ENCODE data around the gene COL11A2.

Gene COL11A2

GRCh38 chr6:33200219-33201146, 8.2 kb upstream of the COL11A2 start, which contains the start of the genes RXRB and SLC39A7:
Gene RXRB, minus strand, starts transcription at chr6:33200665. Its CDS starts 189 bp downstream, at chr6:33200476.
Gene SLC39A7, plus strand, starts transcription at chr6:33200867. Its CDS starts 379 bp downstream, at chr6:33201246.
- peaks cover 32 to 35% of the 10 kb centered on the region in 2 donors for H3K36me3 ChIP-seq (ENCODE audit: control insufficient read depth in 2 of 2, insufficient read depth in 2 of 2, low read length in 2 of 2)
- H3K27me3 ChIP-seq (ENCODE audit: control insufficient read depth in 1 of 2, insufficient read depth in 2 of 2, low read length in 2 of 2) = no peaks in the 10 kb centered on the region
- H3K27ac ChIP-seq (ENCODE audit: low read length) = peak within 1 kb of the TSS; percentile 98
- no peaks in the 10 kb centered on the region for H3K9me3 ChIP-seq (ENCODE audit: control insufficient read depth in 2 of 2, low read length in 2 of 2)
- H3K9ac ChIP-seq (ENCODE audit: low read length in 2 of 2) = peak within 1 kb of the TSS; percentile 96 to 99
- peaks cover 61% of the 10 kb centered on the region for H3K4me1 ChIP-seq (ENCODE audit: control insufficient read depth, insufficient read depth, low read length)
- H3K4me3 ChIP-seq (ENCODE audit: low read length in 2 of 2) = peak within 1 kb of the TSS; percentile 88 to 97

GRCh38 chr6:33199687-33200218, 7.5 kb upstream of the COL11A2 start:
- Histone ChIP-seq H3K4me3 (ENCODE audit: low read length in 2 of 2) (peak overlapping the region; percentile 88 to 97), H3K4me1 (ENCODE audit: control insufficient read depth, insufficient read depth, low read length) (peaks cover 58% of the 10 kb centered on the region), H3K9me3 (ENCODE audit: control insufficient read depth in 2 of 2, low read length in 2 of 2) (no peaks in the 10 kb centered on the region), H3K36me3 (ENCODE audit: control insufficient read depth in 2 of 2, insufficient read depth in 2 of 2, low read length in 2 of 2) (peaks cover 38 to 42% of the 10 kb centered on the region in 2 donors), H3K9ac (ENCODE audit: low read length in 2 of 2) (peak overlapping the region; percentile 96 to 99), H3K27me3 (ENCODE audit: control insufficient read depth in 1 of 2, insufficient read depth in 2 of 2, low read length in 2 of 2) (no peaks in the 10 kb centered on the region), H3K27ac (ENCODE audit: low read length) (peak overlapping the region; percentile 98)

GRCh38 chr6:33198853-33199436, 6.7 kb upstream of the COL11A2 start:
- Histone ChIP-seq H3K27ac (ENCODE audit: low read length) (no peak overlapping the region), H3K4me1 (ENCODE audit: control insufficient read depth, insufficient read depth, low read length) (peaks cover 51% of the 10 kb centered on the region), H3K27me3 (ENCODE audit: control insufficient read depth in 1 of 2, insufficient read depth in 2 of 2, low read length in 2 of 2) (no peaks in the 10 kb centered on the region), H3K9ac (ENCODE audit: low read length in 2 of 2) (peak overlapping the region in 1 of 2 donors; percentile 96), H3K36me3 (ENCODE audit: control insufficient read depth in 2 of 2, insufficient read depth in 2 of 2, low read length in 2 of 2) (peaks cover 45 to 47% of the 10 kb centered on the region in 2 donors), H3K9me3 (ENCODE audit: control insufficient read depth in 2 of 2, low read length in 2 of 2) (no peaks in the 10 kb centered on the region), H3K4me3 (ENCODE audit: low read length in 2 of 2) (peak overlapping the region; percentile 88 to 97)

GRCh38 chr6:33198159-33198852, 6.0 kb upstream of the COL11A2 start:
- Histone ChIP-seq H3K27me3 (ENCODE audit: control insufficient read depth in 1 of 2, insufficient read depth in 2 of 2, low read length in 2 of 2) (no peaks in the 10 kb centered on the region), H3K9ac (ENCODE audit: low read length in 2 of 2) (peak overlapping the region in 1 of 2 donors; percentile 29), H3K9me3 (ENCODE audit: control insufficient read depth in 2 of 2, low read length in 2 of 2) (no peaks in the 10 kb centered on the region), H3K4me1 (ENCODE audit: control insufficient read depth, insufficient read depth, low read length) (peaks cover 48% of the 10 kb centered on the region), H3K4me3 (ENCODE audit: low read length in 2 of 2) (no peak overlapping the region), H3K27ac (ENCODE audit: low read length) (no peak overlapping the region), H3K36me3 (ENCODE audit: control insufficient read depth in 2 of 2, insufficient read depth in 2 of 2, low read length in 2 of 2) (peaks cover 40 to 44% of the 10 kb centered on the region in 2 donors)

- H3K27me3 ChIP-seq (ENCODE audit: control insufficient read depth in 1 of 2, insufficient read depth in 2 of 2, low read length in 2 of 2) = no peaks in the 10 kb centered on the region
- no peak overlapping the region for H3K4me3 ChIP-seq (ENCODE audit: low read length in 2 of 2)
- peak overlapping the region in 1 of 2 donors; percentile 47 for H3K9ac ChIP-seq (ENCODE audit: low read length in 2 of 2)
- H3K4me1 ChIP-seq (ENCODE audit: control insufficient read depth, insufficient read depth, low read length) = peaks cover 48% of the 10 kb centered on the region
- no peak overlapping the region for H3K27ac ChIP-seq (ENCODE audit: low read length)
- no peaks in the 10 kb centered on the region for H3K9me3 ChIP-seq (ENCODE audit: control insufficient read depth in 2 of 2, low read length in 2 of 2)
- peaks cover 33 to 36% of the 10 kb centered on the region in 2 donors for H3K36me3 ChIP-seq (ENCODE audit: control insufficient read depth in 2 of 2, insufficient read depth in 2 of 2, low read length in 2 of 2)
Measured at GRCh38 chr6:33197431-33198048, 5.3 kb upstream of the COL11A2 start.

GRCh38 chr6:33195304-33196165, 3.3 kb upstream of the COL11A2 start:
- peaks cover 34% of the 10 kb centered on the region for H3K4me1 ChIP-seq (ENCODE audit: control insufficient read depth, insufficient read depth, low read length)
- no peaks in the 10 kb centered on the region for H3K9me3 ChIP-seq (ENCODE audit: control insufficient read depth in 2 of 2, low read length in 2 of 2)
- H3K27me3 ChIP-seq (ENCODE audit: control insufficient read depth in 1 of 2, insufficient read depth in 2 of 2, low read length in 2 of 2) = peaks cover 10 to 15% of the 10 kb centered on the region in 2 donors
- no peak overlapping the region for H3K4me3 ChIP-seq (ENCODE audit: low read length in 2 of 2)
- no peak overlapping the region for H3K27ac ChIP-seq (ENCODE audit: low read length)
- peaks cover 24 to 31% of the 10 kb centered on the region in 2 donors for H3K36me3 ChIP-seq (ENCODE audit: control insufficient read depth in 2 of 2, insufficient read depth in 2 of 2, low read length in 2 of 2)
- no peak overlapping the region for H3K9ac ChIP-seq (ENCODE audit: low read length in 2 of 2)

- no peak overlapping the region for H3K4me3 ChIP-seq (ENCODE audit: low read length in 2 of 2)
- H3K9me3 ChIP-seq (ENCODE audit: control insufficient read depth in 2 of 2, low read length in 2 of 2) = no peaks in the 10 kb centered on the region
- H3K4me1 ChIP-seq (ENCODE audit: control insufficient read depth, insufficient read depth, low read length) = peaks cover 31% of the 10 kb centered on the region
- no peak overlapping the region for H3K9ac ChIP-seq (ENCODE audit: low read length in 2 of 2)
- peaks cover 24 to 31% of the 10 kb centered on the region in 2 donors for H3K36me3 ChIP-seq (ENCODE audit: control insufficient read depth in 2 of 2, insufficient read depth in 2 of 2, low read length in 2 of 2)
- H3K27ac ChIP-seq (ENCODE audit: low read length) = peak overlapping the region; percentile 11
- H3K27me3 ChIP-seq (ENCODE audit: control insufficient read depth in 1 of 2, insufficient read depth in 2 of 2, low read length in 2 of 2) = peaks cover 14 to 21% of the 10 kb centered on the region in 2 donors
Measured at GRCh38 chr6:33194431-33194979, 2.2 kb upstream of the COL11A2 start.

- H3K9ac ChIP-seq (ENCODE audit: low read length in 2 of 2) = peak overlapping the region in 1 of 2 donors; percentile 2
- H3K4me1 ChIP-seq (ENCODE audit: control insufficient read depth, insufficient read depth, low read length) = peaks cover 25% of the 10 kb centered on the region
- peak overlapping the region; percentile 41 for H3K27ac ChIP-seq (ENCODE audit: low read length)
- peaks cover 24 to 31% of the 10 kb centered on the region in 2 donors for H3K36me3 ChIP-seq (ENCODE audit: control insufficient read depth in 2 of 2, insufficient read depth in 2 of 2, low read length in 2 of 2)
- peaks cover 17 to 21% of the 10 kb centered on the region in 2 donors for H3K27me3 ChIP-seq (ENCODE audit: control insufficient read depth in 1 of 2, insufficient read depth in 2 of 2, low read length in 2 of 2)
- peak overlapping the region; percentile 25 to 72 for H3K4me3 ChIP-seq (ENCODE audit: low read length in 2 of 2)
- H3K9me3 ChIP-seq (ENCODE audit: control insufficient read depth in 2 of 2, low read length in 2 of 2) = no peaks in the 10 kb centered on the region
Measured at GRCh38 chr6:33193619-33194018, 1.4 kb upstream of the COL11A2 start.
